ENCODE results near the gene SLC8A1. TPM values are rescaled to one million over a fixed set of nuclear protein-coding genes. Genes with fewer than 3 reads are reported as not detected.

The SLC8A1 gene
- polyA plus RNA-seq, 3 donors, result 16.9 to 18.2 (median 18.0) TPM

DNA sequence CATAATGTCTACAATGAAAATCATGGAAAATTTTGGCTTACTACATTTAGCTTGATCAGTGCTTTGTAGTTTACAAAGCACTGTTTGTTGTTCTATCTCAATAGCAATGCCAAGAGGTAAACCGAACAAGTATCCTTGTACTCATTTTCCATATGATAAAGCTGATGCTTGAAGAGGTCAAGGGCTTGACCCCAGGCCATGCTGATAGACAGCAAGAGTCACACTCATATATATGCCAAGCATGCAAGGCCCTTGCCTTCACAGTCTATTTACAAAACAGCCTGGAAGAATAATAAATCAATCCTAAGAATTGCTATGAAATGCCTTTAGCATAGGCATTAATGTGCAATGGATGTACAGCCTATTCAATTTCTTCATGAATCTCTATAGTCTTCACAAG, 71.8 kb downstream of the SLC8A1 start:
- Histone ChIP-seq H2AFZ (ENCODE audit: insufficient read depth, low read depth, low read length, poor library complexity, severe bottlenecking) (no peak overlapping the region), H3K36me3 (replicated peaks in 1 of 2; ENCODE audit: control insufficient read depth in 1 of 2, insufficient read depth in 2 of 2, low read length in 2 of 2) (peaks cover 9 to 59% of the 10 kb centered on the region in 2 donors), H3K27me3 (ENCODE audit: control insufficient read depth in 2 of 2, insufficient read depth in 2 of 2, low read length in 2 of 2) (no peaks in the 10 kb centered on the region), H3K9me3 (replicated peaks in 1 of 2; ENCODE audit: control insufficient read depth in 1 of 2, insufficient read depth in 1 of 2, low read length in 2 of 2) (peaks cover 16 to 27% of the 10 kb centered on the region in 2 donors), H4K20me1 (ENCODE audit: insufficient read depth, low read length) (peaks cover 47% of the 10 kb centered on the region), H3K27ac (ENCODE audit: low read depth in 1 of 2, low read length in 2 of 2) (no peak overlapping the region), H3K4me3 (replicated peaks in 1 of 3; ENCODE audit: low read depth in 2 of 3, low read length in 3 of 3) (no peak overlapping the region), H3K79me2 (ENCODE audit: insufficient read depth, low read length) (peaks cover 88% of the 10 kb centered on the region), H3K4me1 (ENCODE audit: control insufficient read depth in 1 of 2, insufficient read depth in 2 of 2, low read length in 2 of 2) (peaks cover 10 to 15% of the 10 kb centered on the region in 2 donors), H3K4me2 (replicated peaks; ENCODE audit: extremely low read depth, low read length, poor library complexity, severe bottlenecking) (no peak overlapping the region), H3K9ac (ENCODE audit: insufficient read depth, low read length, poor library complexity, severe bottlenecking) (no peak overlapping the region)
- Mint-ChIP-seq H3K9me3 (peaks cover 15 to 27% (median 20%) of the 10 kb centered on the region in 7 donors), H3K27me3 (ENCODE audit: low read depth in 3 of 3) (no peaks in the 10 kb centered on the region), H3K4me3 (no peak overlapping the region), H3K36me3 (peaks cover 29 to 46% of the 10 kb centered on the region in 2 donors), H3K27ac (no peak overlapping the region), H3K4me1 (peaks cover 10% of the 10 kb centered on the region)
- no CpG with 5 or more reads among the region's 1 CpG for WGBS (ENCODE audit: insufficient coverage)
- intact Hi-C loops (cut with micrococcal nuclease), result no loop called here
- DNase-seq, result no peak
- TF ChIP-seq, protein P1, sequence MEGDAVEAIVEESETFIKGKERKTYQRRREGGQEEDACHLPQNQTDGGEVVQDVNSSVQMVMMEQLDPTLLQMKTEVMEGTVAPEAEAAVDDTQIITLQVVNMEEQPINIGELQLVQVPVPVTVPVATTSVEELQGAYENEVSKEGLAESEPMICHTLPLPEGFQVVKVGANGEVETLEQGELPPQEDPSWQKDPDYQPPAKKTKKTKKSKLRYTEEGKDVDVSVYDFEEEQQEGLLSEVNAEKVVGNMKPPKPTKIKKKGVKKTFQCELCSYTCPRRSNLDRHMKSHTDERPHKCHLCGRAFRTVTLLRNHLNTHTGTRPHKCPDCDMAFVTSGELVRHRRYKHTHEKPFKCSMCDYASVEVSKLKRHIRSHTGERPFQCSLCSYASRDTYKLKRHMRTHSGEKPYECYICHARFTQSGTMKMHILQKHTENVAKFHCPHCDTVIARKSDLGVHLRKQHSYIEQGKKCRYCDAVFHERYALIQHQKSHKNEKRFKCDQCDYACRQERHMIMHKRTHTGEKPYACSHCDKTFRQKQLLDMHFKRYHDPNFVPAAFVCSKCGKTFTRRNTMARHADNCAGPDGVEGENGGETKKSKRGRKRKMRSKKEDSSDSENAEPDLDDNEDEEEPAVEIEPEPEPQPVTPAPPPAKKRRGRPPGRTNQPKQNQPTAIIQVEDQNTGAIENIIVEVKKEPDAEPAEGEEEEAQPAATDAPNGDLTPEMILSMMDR (IDR thresholded peaks at IDR 0.05), result no peak

DNA sequence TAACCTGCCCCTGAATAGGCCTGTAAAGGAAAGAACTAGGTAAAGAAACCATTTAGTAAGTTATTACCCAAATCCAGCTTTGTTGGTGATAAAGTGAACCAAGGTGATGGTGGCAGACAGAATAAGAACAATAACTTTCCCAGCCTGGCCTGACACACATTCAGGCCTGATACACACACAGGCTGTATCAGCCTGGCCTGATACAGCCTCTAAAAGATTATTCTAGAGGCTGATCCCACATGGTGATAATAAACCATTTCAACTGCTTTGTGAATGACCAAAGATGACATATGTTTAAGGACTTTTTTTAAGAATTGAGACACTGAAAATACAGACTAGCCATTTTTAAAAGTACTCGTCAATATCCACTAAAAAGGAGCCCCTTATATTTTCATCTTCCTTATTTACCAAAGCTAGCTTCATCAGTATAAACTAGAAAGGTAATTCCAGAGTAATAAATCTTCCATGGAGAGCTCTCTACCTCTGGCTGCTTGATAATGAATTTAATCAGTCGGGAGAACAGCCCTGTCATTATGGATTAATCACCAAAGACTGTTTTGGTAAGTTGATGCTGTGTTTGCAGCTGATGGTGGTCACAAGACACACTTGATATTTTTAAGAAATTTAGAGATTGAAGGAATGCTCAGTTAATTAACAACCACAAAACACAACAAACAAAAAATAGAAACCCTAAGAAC, 77.2 kb downstream of the SLC8A1 start:
- Mint-ChIP-seq H3K36me3 (peaks cover 28 to 38% of the 10 kb centered on the region in 2 donors), H3K4me1 (peaks cover 24% of the 10 kb centered on the region), H3K27me3 (ENCODE audit: low read depth in 3 of 3) (no peaks in the 10 kb centered on the region), H3K4me3 (no peak overlapping the region), H3K27ac (no peak overlapping the region), H3K9me3 (peaks cover 0 to 7% (median 3%) of the 10 kb centered on the region in 7 donors)
- intact Hi-C loops (cut with micrococcal nuclease), result no loop called here
- Histone ChIP-seq H3K9ac (ENCODE audit: insufficient read depth, low read length, poor library complexity, severe bottlenecking) (no peak overlapping the region), H3K79me2 (ENCODE audit: insufficient read depth, low read length) (peaks cover 71% of the 10 kb centered on the region), H2AFZ (ENCODE audit: insufficient read depth, low read depth, low read length, poor library complexity, severe bottlenecking) (no peak overlapping the region), H3K36me3 (replicated peaks in 1 of 2; ENCODE audit: control insufficient read depth in 1 of 2, insufficient read depth in 2 of 2, low read length in 2 of 2) (peaks cover 3 to 30% of the 10 kb centered on the region in 2 donors), H3K27ac (ENCODE audit: low read depth in 1 of 2, low read length in 2 of 2) (no peak overlapping the region), H3K4me3 (replicated peaks in 1 of 3; ENCODE audit: low read depth in 2 of 3, low read length in 3 of 3) (no peak overlapping the region), H3K27me3 (ENCODE audit: control insufficient read depth in 2 of 2, insufficient read depth in 2 of 2, low read length in 2 of 2) (no peaks in the 10 kb centered on the region), H3K4me1 (ENCODE audit: control insufficient read depth in 1 of 2, insufficient read depth in 2 of 2, low read length in 2 of 2) (peaks cover 0 to 9% of the 10 kb centered on the region in 2 donors), H4K20me1 (ENCODE audit: insufficient read depth, low read length) (peaks cover 87% of the 10 kb centered on the region), H3K4me2 (replicated peaks; ENCODE audit: extremely low read depth, low read length, poor library complexity, severe bottlenecking) (no peak overlapping the region), H3K9me3 (replicated peaks in 1 of 2; ENCODE audit: control insufficient read depth in 1 of 2, insufficient read depth in 1 of 2, low read length in 2 of 2) (no peaks in the 10 kb centered on the region)
- no CpG with 5 or more reads among the region's 2 CpGs for WGBS (ENCODE audit: insufficient coverage)
- DNase-seq, result no peak
- TF ChIP-seq, protein P1 (IDR thresholded peaks at IDR 0.05), result no peak

All from CD14-positive monocyte (primary cell).